Prostate gland (tissue), 2 donors: ENCODE measurements around the gene SYNJ2.

Experiments used
- CTCF ChIP-seq, 4 experiments: fragments of 200-600 bp in 2 of 4; fragments of 450-650 bp in 2 of 4; sonication (generic) in 2 of 4; IDR thresholded peaks; 1 replicate in 3 of 4; 2 replicates in 1 of 4; pipeline ENCODE4 v1.5.1; 2016 to 2019; ENCODE audit warnings: antibody characterized with exemption in 4 of 4, mild to moderate bottlenecking in 2 of 4, moderate library complexity in 2 of 4
- POLR2A ChIP-seq: fragments of 450-650 bp; IDR thresholded peaks from one replicate; pipeline ENCODE4 v1.6.1; 2016; ENCODE audit warnings: antibody characterized with exemption, mild to moderate bottlenecking
- POLR2AphosphoS5 ChIP-seq: sonication (generic); formaldehyde crosslinking; IDR thresholded peaks from one replicate; pipeline ENCODE4 v1.6.1; 2017; ENCODE audit warnings: antibody characterized with exemption

- TF ChIP-seq POLR2A, result no peak
- TF ChIP-seq CTCF (IDR thresholded peaks at IDR 0.05), result no peak
- TF ChIP-seq POLR2AphosphoS5, result no peak
Observed at GRCh38 chr6:157937318-157937717, 44.3 kb upstream of the SYNJ2 start.
